Gastrocnemius medialis (tissue), 4 donors: ENCODE data around the gene C20orf96.

Experiments used
- POLR2A ChIP-seq, 2 donors: fragments of 450-650 bp; IDR thresholded peaks; one replicate each; pipeline ENCODE4 v1.6.1; 2017; ENCODE audit warnings: antibody characterized with exemption in 2 of 2, mild to moderate bottlenecking in 2 of 2, moderate library complexity in 2 of 2
- TF ChIP-seq, protein P1 (sequence below), 5 experiments: fragments of 450-650 bp in 3 of 5; fragments of 200-600 bp in 2 of 5; sonication (generic) in 2 of 5; IDR thresholded peaks in 4 of 5; conservative IDR thresholded peaks in 1 of 5; 1 replicate in 4 of 5; 2 replicates in 1 of 5; pipeline ENCODE4 v1.5.1; 2016 to 2019; ENCODE audit warnings: antibody characterized with exemption in 5 of 5, mild to moderate bottlenecking in 3 of 5, moderate library complexity in 3 of 5

GRCh38 chr20:284172-284571 lies 6.4 kb downstream of the C20orf96 start:
- TF ChIP-seq, protein P1, sequence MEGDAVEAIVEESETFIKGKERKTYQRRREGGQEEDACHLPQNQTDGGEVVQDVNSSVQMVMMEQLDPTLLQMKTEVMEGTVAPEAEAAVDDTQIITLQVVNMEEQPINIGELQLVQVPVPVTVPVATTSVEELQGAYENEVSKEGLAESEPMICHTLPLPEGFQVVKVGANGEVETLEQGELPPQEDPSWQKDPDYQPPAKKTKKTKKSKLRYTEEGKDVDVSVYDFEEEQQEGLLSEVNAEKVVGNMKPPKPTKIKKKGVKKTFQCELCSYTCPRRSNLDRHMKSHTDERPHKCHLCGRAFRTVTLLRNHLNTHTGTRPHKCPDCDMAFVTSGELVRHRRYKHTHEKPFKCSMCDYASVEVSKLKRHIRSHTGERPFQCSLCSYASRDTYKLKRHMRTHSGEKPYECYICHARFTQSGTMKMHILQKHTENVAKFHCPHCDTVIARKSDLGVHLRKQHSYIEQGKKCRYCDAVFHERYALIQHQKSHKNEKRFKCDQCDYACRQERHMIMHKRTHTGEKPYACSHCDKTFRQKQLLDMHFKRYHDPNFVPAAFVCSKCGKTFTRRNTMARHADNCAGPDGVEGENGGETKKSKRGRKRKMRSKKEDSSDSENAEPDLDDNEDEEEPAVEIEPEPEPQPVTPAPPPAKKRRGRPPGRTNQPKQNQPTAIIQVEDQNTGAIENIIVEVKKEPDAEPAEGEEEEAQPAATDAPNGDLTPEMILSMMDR (IDR thresholded peaks at IDR 0.05 in 4 of 5, conservative IDR thresholded peaks at IDR 0.05 in 1 of 5), result no peak
- TF ChIP-seq POLR2A (IDR thresholded peaks at IDR 0.05), result no peak
